Measurements from ENCODE around the gene SYNM. TPM values are rescaled to one million over a fixed set of nuclear protein-coding genes. Genes with fewer than 3 reads are reported as not detected.
A peak's percentile ranks its signal among the peaks of the same experiment; 100 is the strongest.

The SYNM gene
- total RNA-seq, 1 experiment from 2014 or later = 23.7 TPM

DNA sequence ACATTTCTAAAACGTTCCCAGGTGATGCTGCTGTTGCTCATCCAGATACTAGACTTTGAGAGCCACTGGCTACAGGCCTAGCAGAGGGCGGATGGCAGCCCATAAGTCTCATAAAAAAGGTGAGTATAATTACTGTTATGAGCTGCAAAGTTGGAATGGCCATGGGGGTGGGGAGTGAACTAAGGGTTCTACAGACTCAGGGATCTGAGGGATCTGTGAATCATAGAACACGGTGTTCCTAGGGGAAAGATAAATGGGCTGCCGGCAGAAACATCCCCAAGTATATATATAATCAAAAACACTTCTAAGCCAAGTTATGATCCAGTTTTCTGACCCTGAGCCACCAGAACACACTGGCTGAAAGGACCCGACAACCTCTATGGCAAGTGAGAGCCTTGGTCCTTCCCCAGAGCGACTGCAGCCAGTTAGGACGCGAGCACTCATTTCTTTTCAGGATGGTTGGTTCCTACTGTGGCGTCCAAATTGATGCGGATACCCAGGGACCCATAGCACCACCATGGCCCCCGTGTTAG, 7.9 kb upstream of the SYNM start:
- no peak for DNase-seq
- Histone ChIP-seq H3K4me1 (peaks cover 3% of the 10 kb centered on the region; the same call in 1 of the 2 replicates), H3K4me3 (no peak overlapping the region), H3K27me3 (no peaks in the 10 kb centered on the region), H3K9me3 (replicated peaks) (no peaks in the 10 kb centered on the region), H3K36me3 (no peaks in the 10 kb centered on the region), H3K27ac (no peak overlapping the region)

DNA sequence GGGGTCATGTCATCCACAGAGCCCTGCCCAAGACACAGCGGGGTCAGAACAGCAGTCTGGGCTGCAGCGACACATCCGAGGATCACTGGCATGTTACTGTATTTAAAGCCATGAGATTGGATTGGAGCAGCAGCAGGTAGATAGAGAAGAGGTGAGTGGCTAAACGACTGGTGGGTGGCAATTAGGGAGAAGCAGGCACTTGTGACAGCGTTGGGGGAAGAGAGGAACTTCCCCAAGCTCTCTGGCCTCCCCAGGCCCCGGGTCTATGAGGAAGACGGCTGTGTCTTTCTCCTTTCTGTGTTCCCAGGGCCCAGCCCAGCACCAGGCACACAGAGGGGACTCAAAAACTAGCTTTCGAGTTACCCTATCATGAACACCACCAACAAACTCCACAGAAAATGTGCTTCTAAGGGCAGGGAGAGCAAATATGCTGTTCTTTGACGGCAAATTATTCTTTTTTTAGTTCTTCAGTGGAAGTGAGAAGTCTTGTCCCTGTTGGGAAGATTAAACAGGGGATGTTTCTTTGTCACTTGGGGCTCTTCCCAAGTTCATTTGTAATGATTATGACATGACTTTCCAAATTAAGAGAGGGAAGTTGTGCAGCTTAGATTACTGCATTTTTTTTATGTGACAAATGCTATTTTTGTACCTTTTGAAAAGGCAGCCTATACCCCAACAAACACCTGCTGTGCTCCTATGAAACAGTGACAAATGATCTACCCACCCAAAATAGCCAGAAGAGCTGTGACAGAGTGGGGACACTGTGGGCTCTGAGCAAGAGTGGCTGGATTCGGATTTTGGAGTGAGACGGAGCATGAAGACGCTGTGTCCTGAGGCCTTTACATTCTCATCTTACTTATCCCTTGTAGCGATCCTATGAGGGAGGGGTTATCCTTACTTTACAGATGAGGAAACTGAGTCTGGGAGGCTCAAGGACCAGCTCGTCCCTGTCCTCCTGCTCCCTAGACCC, 7.2 kb upstream of the SYNM start:
- Histone ChIP-seq H3K9me3 (replicated peaks) (no peaks in the 10 kb centered on the region), H3K27ac (no peak overlapping the region), H3K27me3 (no peaks in the 10 kb centered on the region), H3K4me1 (peaks cover 9% of the 10 kb centered on the region), H3K4me3 (no peak overlapping the region), H3K36me3 (no peaks in the 10 kb centered on the region)
- no peak for DNase-seq

DNA sequence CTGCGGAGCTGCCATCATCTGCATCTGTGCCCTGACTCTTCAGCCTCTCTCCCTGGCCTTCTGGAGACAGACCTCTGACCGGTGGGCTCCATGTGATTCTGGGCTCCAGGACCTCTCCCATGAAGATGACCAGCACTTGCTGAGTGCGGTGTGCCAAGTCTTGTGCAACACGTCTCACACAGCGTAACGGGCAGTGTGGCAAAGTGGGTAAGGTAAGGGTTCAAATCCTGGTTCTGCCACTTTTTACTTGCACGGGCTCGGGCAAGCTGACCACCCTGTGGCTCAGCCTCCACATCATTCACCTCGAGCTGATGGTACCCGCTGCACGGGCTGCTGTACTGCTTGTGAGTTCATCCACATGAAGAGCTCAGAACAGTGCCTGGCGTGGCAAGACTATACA, 6.5 kb upstream of the SYNM start:
- Histone ChIP-seq H3K9me3 (replicated peaks) (no peaks in the 10 kb centered on the region), H3K27ac (no peak overlapping the region), H3K4me3 (no peak overlapping the region), H3K4me1 (peaks cover 16% of the 10 kb centered on the region), H3K27me3 (no peaks in the 10 kb centered on the region), H3K36me3 (no peaks in the 10 kb centered on the region)
- DNase-seq = no peak

DNA sequence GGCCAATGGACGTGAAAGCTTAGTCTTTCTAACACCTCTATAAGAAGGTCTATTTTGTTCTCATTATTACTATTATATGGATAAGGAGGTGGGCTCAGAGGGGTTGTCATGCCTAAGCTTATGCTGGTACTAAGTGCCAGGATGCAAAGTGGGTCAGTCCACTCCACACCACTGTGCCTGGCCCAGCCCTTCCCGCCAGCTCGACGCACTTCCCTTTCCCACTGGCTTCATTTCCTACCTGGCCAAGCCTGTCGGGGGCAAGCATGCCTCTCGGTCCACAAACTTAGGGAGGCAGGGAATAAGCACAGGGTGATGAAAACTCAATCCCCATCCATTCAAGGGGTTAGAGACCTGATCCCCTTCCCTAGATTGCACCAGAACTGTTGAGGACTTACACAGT, 5.9 kb upstream of the SYNM start:
- no peak overlapping the region for H3K4me3 ChIP-seq

DNA sequence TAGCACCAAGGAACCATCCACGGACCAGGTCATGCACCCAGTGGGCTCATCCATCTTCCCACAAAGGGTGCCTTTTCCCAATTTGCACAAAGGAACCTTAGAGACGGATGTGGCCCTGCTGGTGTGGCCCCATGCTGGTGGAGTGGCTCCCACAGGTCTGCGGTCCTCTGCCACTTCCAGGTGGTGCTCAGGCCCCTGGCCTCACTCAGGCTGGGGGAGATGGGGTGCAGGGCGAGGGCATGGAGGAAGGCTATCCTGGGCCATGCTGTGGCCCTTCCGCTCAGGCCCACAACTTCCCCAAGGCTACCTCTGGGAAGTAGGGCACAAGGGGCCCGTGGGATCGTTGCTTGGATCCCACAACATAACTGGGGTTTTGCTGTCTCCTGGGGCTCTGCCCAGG, 5.2 kb upstream of the SYNM start:
- no peaks in the 10 kb centered on the region for H3K27me3 ChIP-seq
- H3K4me1 ChIP-seq = peaks cover 20% of the 10 kb centered on the region
- H3K9me3 ChIP-seq (replicated peaks) = no peaks in the 10 kb centered on the region
- no peak overlapping the region for H3K27ac ChIP-seq
- DNase-seq = no peak
- no peak overlapping the region for H3K4me3 ChIP-seq
- no peaks in the 10 kb centered on the region for H3K36me3 ChIP-seq

More for the DNA sequence above, 5.9 kb upstream of the SYNM start:
- Histone ChIP-seq H3K9me3 (replicated peaks) (no peaks in the 10 kb centered on the region), H3K27ac (no peak overlapping the region), H3K36me3 (no peaks in the 10 kb centered on the region), H3K4me1 (peaks cover 20% of the 10 kb centered on the region), H3K27me3 (no peaks in the 10 kb centered on the region)
- DNase-seq = no peak

DNA sequence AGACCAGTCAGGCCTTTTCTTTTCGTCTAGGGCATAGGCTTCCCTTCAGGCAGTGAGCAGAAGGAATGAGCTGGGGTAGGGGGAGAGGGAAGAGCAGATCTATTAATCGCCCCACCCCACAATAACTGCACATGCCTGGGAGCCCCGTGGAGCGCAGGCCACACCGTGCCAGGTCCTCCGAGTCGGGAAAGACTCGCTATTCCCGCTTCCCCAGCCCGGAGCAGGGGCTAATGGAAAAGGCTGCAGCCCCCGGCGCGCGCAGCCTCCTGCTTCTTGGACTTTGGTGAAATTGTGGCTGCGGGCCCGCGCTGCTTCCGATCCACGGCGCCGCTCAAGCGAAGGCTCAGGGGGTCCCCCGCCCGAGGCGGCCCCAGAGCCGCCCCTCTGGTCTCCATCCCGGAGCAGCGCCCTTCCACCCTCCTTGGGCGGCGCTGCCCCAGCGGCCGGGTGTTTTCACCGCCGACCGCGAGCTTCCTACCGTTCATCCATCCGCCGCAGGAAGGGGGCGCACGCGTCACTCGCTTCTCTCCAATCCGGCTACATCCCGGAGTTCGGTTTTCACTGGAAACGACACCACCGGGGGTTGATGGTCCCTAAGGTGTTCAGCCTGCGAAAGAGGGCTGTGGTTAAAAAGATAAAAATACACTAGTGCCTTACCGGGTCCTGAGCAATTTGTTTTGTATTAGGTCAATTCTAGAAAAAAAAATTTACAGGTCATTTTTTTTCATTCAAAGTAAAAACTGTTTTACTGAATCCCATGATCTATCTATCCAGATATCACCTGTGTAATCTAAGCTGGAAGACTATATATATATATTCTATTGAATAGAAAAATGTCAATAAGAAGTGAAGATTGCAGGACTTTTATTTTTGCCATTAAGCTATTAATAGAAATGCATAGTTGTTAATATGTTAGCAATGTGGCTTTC, 4.4 kb upstream of the SYNM start:
- Histone ChIP-seq H3K4me3 (peak overlapping the region; percentile 46), H3K27me3 (no peaks in the 10 kb centered on the region), H3K9me3 (replicated peaks) (no peaks in the 10 kb centered on the region), H3K4me1 (peaks cover 20% of the 10 kb centered on the region), H3K27ac (no peak overlapping the region), H3K36me3 (no peaks in the 10 kb centered on the region)
- DNase-seq = peak; percentile 76 to 79

DNA sequence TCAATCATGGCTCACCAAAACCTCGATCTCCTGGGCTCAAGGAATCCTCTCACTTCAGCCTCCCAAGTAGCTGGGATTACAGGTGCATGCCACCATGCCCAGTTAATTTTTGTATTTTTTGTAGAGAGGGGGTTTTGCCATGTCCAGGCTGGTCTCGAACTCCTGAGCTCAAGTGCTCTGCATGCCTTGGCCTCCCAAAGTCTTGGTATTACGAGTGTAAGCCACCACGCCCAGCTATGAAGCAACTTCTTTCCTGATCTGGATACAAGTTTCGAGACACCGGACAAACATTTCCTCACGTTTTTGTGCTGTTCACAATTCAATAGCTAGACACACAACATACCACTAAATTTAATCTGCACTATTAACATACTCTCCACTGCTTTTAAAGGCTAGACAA, 3.4 kb upstream of the SYNM start:
- H3K36me3 ChIP-seq = no peaks in the 10 kb centered on the region
- H3K27me3 ChIP-seq = no peaks in the 10 kb centered on the region
- no peak for DNase-seq
- no peak overlapping the region for H3K27ac ChIP-seq
- H3K9me3 ChIP-seq (replicated peaks) = no peaks in the 10 kb centered on the region
- H3K4me1 ChIP-seq = peaks cover 20% of the 10 kb centered on the region
- no peak overlapping the region for H3K4me3 ChIP-seq

DNA sequence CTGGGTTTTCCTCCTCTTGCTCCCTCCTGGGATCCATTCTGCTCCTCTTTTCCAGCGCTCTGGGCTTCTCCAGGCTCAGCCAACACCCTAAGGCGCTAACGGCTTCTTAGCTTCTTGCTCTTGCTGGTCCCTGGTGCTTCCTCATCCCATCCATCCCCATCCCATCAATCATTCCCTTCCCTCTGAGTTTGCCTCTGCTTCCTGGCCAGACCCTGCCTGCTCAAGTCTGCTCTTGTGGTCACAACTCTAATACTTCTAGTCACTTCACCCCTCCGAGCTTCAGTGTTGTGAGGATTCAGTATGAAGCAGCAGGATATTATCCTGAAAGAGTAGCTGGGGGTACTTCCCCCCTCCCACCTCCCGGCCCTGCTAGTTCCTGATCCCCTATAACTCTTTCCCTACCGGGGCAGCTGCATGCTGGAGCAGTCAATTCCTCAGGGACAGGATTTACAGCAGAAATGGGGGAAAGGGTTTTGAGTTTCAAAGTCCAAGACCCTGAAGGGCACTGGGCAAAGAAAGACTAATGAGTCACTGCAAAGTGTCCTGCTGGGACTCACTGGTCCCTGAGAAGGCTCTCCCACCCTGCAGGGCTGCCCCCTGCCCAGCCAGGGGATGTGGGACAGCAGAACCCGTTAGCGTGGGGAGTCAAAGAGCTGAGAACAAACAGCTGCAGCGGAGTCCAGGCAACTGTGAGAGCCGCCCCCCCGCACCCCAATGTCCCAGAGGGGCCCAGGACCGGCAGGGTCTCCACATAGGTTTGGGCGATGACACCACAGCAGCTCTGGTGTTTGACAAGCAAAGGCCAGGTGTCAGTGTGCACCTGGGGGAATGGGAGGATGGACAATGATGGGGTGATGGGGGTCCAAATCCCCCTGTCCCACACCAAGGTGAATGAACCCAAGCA, 2.3 kb upstream of the SYNM start:
- Histone ChIP-seq H3K4me3 (peak overlapping the region; percentile 10), H3K27me3 (no peaks in the 10 kb centered on the region), H3K36me3 (no peaks in the 10 kb centered on the region), H3K9me3 (replicated peaks) (no peaks in the 10 kb centered on the region), H3K27ac (no peak overlapping the region; the same call in 1 of the 2 replicates), H3K4me1 (peaks cover 28% of the 10 kb centered on the region)
- peak; percentile 73 to 81 for DNase-seq

DNA sequence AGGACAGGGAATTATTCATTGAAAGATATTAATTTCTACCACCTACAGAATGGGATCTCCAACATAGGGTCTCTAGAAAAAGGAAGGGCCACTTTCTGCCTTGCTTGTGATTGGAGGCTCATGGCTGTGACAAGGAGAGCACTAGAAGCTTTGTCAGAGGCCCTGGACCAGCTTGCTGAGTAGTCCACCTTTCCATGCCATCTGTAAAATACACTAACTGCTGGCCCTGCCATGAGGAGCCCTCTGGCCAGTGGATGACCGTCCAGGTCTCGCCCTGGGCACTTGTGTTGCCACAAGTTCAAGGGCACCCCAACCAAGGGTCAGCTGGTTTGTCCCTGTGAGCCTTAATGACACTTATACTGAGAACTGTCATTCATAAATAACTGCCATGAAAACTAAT, 1.6 kb upstream of the SYNM start:
- peak in 1 of 2 experiments; percentile 56 for DNase-seq

DNA sequence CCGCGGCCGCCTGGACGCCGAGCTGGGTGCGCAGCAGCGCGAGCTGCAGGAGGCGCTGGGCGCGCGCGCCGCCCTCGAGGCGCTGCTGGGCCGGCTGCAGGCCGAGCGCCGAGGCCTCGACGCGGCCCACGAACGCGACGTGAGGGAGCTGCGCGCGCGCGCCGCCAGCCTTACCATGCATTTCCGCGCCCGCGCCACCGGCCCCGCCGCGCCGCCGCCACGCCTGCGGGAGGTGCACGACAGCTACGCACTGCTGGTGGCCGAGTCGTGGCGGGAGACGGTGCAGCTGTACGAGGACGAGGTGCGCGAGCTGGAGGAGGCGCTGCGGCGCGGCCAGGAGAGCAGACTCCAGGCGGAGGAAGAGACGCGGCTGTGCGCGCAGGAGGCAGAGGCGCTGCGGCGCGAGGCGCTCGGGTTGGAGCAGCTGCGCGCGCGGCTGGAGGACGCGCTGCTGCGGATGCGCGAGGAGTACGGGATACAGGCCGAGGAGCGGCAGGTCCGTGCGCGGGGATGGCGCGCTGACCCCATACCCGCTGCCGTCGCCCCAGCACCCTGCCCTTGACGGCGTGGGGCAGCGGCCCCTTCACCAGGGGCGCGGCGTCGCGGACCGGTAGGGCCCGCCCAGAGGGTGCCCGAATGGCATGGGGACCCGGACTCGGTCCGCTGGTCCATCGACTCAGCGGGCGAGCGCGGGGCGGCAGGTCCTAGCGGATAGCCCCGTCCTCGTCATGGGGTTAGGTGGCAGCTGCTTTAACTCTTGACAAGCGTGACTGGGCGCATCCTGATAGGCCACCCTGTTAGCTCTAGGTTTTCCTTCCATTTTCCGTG, 848 bp downstream of the SYNM start:
- Histone ChIP-seq H3K4me1 (peaks cover 28% of the 10 kb centered on the region), H3K36me3 (no peaks in the 10 kb centered on the region), H3K27me3 (no peaks in the 10 kb centered on the region), H3K9me3 (replicated peaks) (no peaks in the 10 kb centered on the region), H3K27ac (peak overlapping the region; percentile 82), H3K4me3 (peak overlapping the region; percentile 68)
- DNase-seq = peak; percentile 83 to 87

More for the DNA sequence above, 1.6 kb upstream of the SYNM start:
- H3K4me3 ChIP-seq = no peak overlapping the region
- H3K4me1 ChIP-seq = peaks cover 28% of the 10 kb centered on the region
- H3K27me3 ChIP-seq = no peaks in the 10 kb centered on the region
- H3K36me3 ChIP-seq = no peaks in the 10 kb centered on the region
- H3K9me3 ChIP-seq (replicated peaks) = no peaks in the 10 kb centered on the region
- no peak overlapping the region for H3K27ac ChIP-seq

DNA sequence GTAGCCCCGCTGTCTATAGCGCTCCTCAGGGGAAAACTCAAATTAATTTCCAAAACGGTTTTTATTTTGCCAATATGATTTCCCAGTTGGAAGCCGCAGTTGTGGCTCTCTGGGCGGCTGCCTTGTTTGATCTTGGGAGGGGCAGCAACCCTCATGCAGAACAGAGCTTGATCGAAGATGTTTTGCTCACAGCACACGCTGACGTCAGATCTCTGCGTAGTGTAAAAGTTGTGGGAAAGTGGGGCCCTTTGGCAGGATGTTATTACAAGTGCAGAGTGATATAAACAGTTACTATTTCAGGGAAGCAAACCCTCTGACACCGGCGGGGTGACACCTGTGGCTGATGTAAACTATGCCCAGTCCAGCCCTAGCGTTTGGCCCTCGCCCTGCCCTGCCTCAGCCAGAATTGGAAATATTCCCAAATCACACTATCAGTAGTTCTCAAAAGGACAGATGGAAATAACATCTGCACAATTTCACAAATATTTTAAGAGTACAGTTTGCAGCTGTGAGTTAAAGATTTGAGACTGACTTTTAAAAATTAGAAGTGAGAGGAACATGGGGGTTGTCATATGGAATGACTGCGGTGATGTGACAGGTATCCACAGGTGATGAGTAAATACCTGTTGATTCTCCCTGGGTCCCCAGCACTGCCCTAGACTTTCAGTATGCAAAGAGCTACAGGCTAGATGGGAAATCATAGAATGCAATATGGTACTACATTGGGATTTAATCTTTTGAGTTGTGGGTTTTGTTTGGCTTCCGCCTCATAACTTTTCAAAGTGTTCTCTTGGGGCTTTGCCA, 1.7 kb downstream of the SYNM start:
- peaks cover 28% of the 10 kb centered on the region for H3K4me1 ChIP-seq
- H3K27me3 ChIP-seq = no peaks in the 10 kb centered on the region
- H3K9me3 ChIP-seq (replicated peaks) = no peaks in the 10 kb centered on the region
- DNase-seq = peak; percentile 49 to 65
- peak overlapping the region; percentile 68 for H3K4me3 ChIP-seq
- no peaks in the 10 kb centered on the region for H3K36me3 ChIP-seq
- H3K27ac ChIP-seq = peak overlapping the region; percentile 82

DNA sequence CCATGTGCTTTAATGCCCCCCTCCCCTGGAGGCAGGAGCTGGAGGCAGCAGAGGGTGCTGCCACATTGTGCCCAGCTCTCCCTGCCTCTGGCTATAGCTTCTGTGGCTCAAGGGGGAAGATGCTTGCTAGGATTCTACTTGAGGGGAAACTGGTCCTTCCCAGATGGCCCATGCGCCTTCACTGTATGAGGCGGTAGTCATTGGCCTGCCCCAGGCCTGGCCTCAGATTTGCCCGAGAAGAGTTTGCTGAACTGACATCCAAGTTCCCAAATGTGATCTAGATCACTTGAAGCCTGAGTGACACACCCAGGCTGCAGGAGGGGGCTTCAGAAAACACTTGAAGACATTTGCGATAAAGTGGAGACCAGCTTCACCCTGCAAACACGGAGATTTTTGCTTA, 4.1 kb downstream of the SYNM start:
- Histone ChIP-seq H3K36me3 (no peaks in the 10 kb centered on the region), H3K4me1 (peaks cover 8% of the 10 kb centered on the region; the same call in 1 of the 2 replicates), H3K4me3 (no peak overlapping the region), H3K27me3 (no peaks in the 10 kb centered on the region), H3K27ac (no peak overlapping the region), H3K9me3 (replicated peaks) (no peaks in the 10 kb centered on the region)
- DNase-seq = no peak
